Activated T-helper 2 cell treated with anti-CD3 and anti-CD28 coated beads, Interferon-gamma antibody, Interleukin-2, Interleukin-4, amounts not matched to agents 10 μg/mL and 5 μg/mL and 100 μg/mL, durations not matched to agents 14 hours and 24 hours and 36 hours (primary cell): ENCODE results near the gene UBXN4. TPM values are rescaled to one million over a fixed set of nuclear protein-coding genes. Genes with fewer than 3 reads are reported as not detected.

Source experiments
- total RNA-seq: library from RNA; stranded (reverse); gene quantifications from 2 replicates; pipeline ENCODE4 v1.2.3, GENCODE V29; 2022

The UBXN4 gene
- total RNA-seq, 1 donor from 2014 or later: 118 TPM

Other genes with a start within 250 kb of the UBXN4 start
- 5.1 and 7.0 TPM in 2 replicates for gene ZRANB3, start 210.6 kb upstream of the UBXN4 start, total RNA-seq
- gene R3HDM1, start 210.4 kb upstream of the UBXN4 start, total RNA-seq: 47.8 and 49.2 TPM in 2 replicates
- 0.53 and 0.55 TPM in 2 replicates for gene LCT, start 95.3 kb downstream of the UBXN4 start, total RNA-seq
- 190 and 191 TPM in 2 replicates for gene MCM6, start 134.6 kb downstream of the UBXN4 start, total RNA-seq
- gene DARS1, start 243.8 kb downstream of the UBXN4 start, total RNA-seq: 179 and 183 TPM in 2 replicates